ENCODE results near the gene SH2D6.

GRCh38 chr2:85400541-85401463 lies 17.7 kb upstream of the SH2D6 start:
- TF ChIP-seq, protein P1, sequence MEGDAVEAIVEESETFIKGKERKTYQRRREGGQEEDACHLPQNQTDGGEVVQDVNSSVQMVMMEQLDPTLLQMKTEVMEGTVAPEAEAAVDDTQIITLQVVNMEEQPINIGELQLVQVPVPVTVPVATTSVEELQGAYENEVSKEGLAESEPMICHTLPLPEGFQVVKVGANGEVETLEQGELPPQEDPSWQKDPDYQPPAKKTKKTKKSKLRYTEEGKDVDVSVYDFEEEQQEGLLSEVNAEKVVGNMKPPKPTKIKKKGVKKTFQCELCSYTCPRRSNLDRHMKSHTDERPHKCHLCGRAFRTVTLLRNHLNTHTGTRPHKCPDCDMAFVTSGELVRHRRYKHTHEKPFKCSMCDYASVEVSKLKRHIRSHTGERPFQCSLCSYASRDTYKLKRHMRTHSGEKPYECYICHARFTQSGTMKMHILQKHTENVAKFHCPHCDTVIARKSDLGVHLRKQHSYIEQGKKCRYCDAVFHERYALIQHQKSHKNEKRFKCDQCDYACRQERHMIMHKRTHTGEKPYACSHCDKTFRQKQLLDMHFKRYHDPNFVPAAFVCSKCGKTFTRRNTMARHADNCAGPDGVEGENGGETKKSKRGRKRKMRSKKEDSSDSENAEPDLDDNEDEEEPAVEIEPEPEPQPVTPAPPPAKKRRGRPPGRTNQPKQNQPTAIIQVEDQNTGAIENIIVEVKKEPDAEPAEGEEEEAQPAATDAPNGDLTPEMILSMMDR (IDR thresholded peaks at IDR 0.05): no peak
- TF ChIP-seq EZH2 (IDR thresholded peaks at IDR 0.05; ENCODE audit: borderline replicate concordance, insufficient read depth, low read depth, low read length, poor library complexity, severe bottlenecking): no peak

All from B cell (primary cell).